Lower lobe of right lung (tissue), 2 donors: ENCODE results near the gene MRPL40. TPM values are rescaled to one million over a fixed set of nuclear protein-coding genes. Genes with fewer than 3 reads are reported as not detected.

ENCODE experiments used
- ATAC-seq, 2 donors: fragments of 200-7000 bp; cut with Tn5 transposase; one replicate each; pipeline ENCODE4 v1.9.1; 2020 to 2022; ENCODE audit warnings: mild to moderate bottlenecking in 2 of 2, moderate library complexity in 2 of 2
- DNase-seq: peaks from one replicate; pipeline ENCODE4 v3.0.0-alpha.2; 2020
- H3K27ac ChIP-seq: fragments of 200-600 bp; one replicate; pipeline ENCODE4 v1.8.0; 2022
- H3K27me3 ChIP-seq: fragments of 200-600 bp; one replicate; pipeline ENCODE4 v1.8.0; 2022; ENCODE audit warnings: low read depth
- H3K36me3 ChIP-seq: fragments of 200-600 bp; one replicate; pipeline ENCODE4 v1.8.0; 2022; ENCODE audit warnings: mild to moderate bottlenecking
- H3K4me1 ChIP-seq: fragments of 200-600 bp; one replicate; pipeline ENCODE4 v1.8.0; 2022
- H3K4me3 ChIP-seq: fragments of 200-600 bp; one replicate; pipeline ENCODE4 v1.8.0; 2022; ENCODE audit warnings: mild to moderate bottlenecking
- H3K9me3 ChIP-seq: fragments of 200-600 bp; one replicate; pipeline ENCODE4 v1.8.0; 2022
- CTCF ChIP-seq: fragments of 200-600 bp; IDR thresholded peaks from one replicate; pipeline ENCODE4 v1.8.0; 2022; ENCODE audit warnings: antibody characterized with exemption, mild to moderate bottlenecking
- intact Hi-C: fragments of 100-400 bp; cut with DNase I; formaldehyde crosslinking; loops from one replicate; pipeline ENCODE4 v1.11.0; 2022
- total RNA-seq: library from RNA; stranded (reverse); fragmentation: NEBNext Ultra II Directional; extraction: Animal tissue kit (Norgen Biotek cat#: 25700); gene quantifications from one replicate; pipeline ENCODE4 v1.2.1, GENCODE V29; 2021
- donor health status: DM: no; HTN: yes; CAD: no; lungs with severe emphysema.

The MRPL40 gene
- total RNA-seq, 1 donor from 2014 or later = 23.2 TPM

DNA sequence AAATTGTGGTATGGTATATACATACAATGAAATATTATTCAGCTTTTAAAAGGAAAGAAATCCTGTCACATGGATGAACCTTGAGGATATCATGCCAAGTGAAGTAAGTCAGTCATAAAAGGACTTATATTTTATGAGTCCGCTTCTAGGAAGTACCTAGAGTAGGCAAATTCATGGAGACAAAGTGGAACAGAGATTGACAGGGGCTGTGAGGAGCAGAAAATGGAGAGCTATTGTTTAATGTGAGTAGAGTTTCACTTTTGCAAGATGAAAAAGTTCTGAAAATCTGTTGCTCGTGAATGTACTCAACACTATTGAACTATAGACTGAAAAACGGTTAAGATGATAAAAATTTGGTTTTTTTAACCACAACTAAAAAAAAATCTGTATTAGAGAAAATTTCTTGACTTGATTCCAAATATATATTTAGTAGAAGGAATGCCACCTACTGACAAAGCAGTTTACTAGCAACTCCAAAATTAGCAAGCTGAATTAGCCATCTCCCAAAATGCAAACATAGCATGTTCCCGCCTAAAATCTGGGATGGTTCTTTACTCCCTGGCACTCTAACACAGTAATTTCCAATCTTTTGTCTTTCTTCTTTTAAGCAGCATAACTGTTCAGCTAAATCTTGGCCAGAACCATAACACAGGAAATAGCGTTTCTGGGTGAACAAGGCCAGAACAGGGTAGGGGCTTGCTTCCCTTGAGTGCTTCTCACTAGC lies 45.1 kb downstream of the MRPL40 start:
- Histone ChIP-seq H3K27me3 (no peaks in the 10 kb centered on the region), H3K36me3 (peaks cover 31% of the 10 kb centered on the region), H3K9me3 (no peaks in the 10 kb centered on the region), H3K27ac (peak overlapping the region; percentile 99), H3K4me3 (peak overlapping the region; percentile 98), H3K4me1 (peaks cover 28% of the 10 kb centered on the region)
- intact Hi-C loops = no loop called here
- TF ChIP-seq CTCF = peak; percentile 17
- ATAC-seq (no peak), DNase-seq (no peak)

GRCh38 chr22:19478045-19478900 lies 45.9 kb downstream of the MRPL40 start:
- DNase-seq (no peak), ATAC-seq (no peak)
- H3K9me3 ChIP-seq = no peaks in the 10 kb centered on the region
- no peak for TF ChIP-seq CTCF
- peak overlapping the region; percentile 98 for H3K4me3 ChIP-seq
- no peaks in the 10 kb centered on the region for H3K27me3 ChIP-seq
- peaks cover 28% of the 10 kb centered on the region for H3K4me1 ChIP-seq
- intact Hi-C loops = no loop called here
- peak overlapping the region; percentile 99 for H3K27ac ChIP-seq
- H3K36me3 ChIP-seq = peaks cover 23% of the 10 kb centered on the region

DNA sequence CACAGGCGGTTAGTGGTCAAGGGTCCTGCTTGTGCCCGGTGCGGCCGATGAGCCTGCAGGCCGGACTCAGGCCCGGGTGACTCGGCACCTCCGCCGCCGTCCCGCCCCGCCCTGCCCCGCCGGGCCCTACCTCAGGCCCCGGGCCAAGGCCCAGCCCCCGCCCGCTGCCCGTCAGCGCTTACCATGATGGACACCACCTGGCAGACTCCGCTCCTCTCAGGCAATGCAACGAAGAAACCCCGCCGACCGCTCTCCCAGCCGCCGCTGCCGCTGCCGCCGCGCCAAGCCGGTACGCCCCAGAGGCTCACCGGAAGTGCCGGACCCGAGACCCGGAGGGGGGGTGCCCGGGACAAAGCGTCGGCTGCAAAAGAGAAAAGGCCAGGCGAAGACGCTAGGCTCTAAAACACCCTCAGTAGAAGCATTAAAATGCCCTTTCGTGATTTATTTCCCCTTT lies 46.6 kb downstream of the MRPL40 start, which contains the start of gene UFD1:
TSS of gene UFD1 (minus strand) at position 293 of the 454 bp plus-strand sequence. CDS start at position 185, 108 bp downstream.
- peaks cover 17% of the 10 kb centered on the region for H3K36me3 ChIP-seq
- DNase-seq = peak; percentile 88
- H3K4me3 ChIP-seq = peak within 1 kb of the TSS; percentile 98
- ATAC-seq = peak; percentile 85 to 89
- intact Hi-C loops = no loop called here
- H3K27ac ChIP-seq = peak within 1 kb of the TSS; percentile 99
- H3K27me3 ChIP-seq = no peaks in the 10 kb centered on the region
- no peaks in the 10 kb centered on the region for H3K9me3 ChIP-seq
- peaks cover 28% of the 10 kb centered on the region for H3K4me1 ChIP-seq
- TF ChIP-seq CTCF = no peak

DNA sequence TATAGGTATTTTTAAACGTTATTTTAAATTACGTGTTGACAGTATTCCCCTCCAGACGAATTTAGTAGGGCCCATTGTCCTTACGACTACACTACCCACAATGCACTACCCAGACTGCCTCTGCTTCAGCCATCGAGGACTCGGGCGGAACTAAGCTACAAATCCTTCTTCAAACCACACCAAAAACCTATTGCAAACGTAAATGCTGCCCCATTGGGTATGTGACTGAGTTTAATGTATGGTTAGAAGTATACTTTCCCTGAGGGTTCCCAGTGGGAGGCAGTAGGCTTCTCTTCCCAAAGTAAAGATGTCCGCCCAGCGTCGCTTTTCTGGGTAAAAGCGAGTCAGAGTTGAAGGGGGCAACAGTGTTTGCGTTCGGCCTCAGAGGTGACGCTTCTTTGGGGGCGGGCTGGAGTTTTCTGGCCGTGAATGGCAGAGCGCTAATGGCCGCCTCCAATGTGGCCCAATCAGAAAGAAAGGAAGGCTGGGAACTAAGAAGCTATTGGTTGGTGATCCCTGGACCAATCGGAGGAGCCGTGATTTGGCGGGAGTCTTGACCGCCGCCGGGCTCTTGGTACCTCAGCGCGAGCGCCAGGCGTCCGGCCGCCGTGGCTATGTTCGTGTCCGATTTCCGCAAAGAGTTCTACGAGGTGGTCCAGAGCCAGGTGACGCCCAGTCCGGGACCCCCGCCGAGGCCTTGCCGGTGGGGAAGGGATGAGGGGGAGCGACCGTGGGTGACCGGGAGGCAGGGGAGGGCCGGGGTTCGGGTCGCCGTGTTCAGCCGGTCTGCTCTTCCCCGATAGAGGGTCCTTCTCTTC lies 47.2 kb downstream of the MRPL40 start, which contains the start of gene CDC45:
TSS of gene CDC45 (plus strand) at position 566 of the 818 bp plus-strand sequence. CDS start at position 615, 49 bp downstream.
- TF ChIP-seq CTCF = no peak
- Histone ChIP-seq H3K36me3 (peaks cover 10% of the 10 kb centered on the region), H3K4me1 (peaks cover 28% of the 10 kb centered on the region), H3K27ac (peak within 1 kb of the TSS; percentile 99), H3K4me3 (peak within 1 kb of the TSS; percentile 98), H3K27me3 (no peaks in the 10 kb centered on the region), H3K9me3 (no peaks in the 10 kb centered on the region)
- ATAC-seq (peak; percentile 97), DNase-seq (peak; percentile 97)
- intact Hi-C loops = no loop called here

DNA sequence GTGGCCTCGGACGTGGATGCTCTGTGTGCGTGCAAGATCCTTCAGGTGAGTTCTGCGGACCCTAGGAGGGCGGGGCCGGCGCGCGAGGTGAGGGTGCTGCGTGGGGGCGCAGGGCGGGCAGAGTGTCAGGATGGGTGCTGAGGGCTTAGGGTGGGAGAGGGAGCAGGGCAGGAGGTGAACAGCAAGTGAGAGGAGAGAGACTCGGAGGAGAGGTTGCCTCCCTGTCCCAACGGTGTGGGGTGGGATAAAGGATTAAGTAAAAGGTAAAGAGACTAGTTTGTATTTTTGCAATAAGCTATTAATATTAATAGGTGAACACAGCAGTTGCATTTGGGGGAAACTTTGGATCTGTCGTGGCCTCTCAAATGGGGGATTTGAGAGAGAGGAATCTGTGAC lies 47.8 kb downstream of the MRPL40 start:
- no peak overlapping the region for H3K27ac ChIP-seq
- H3K9me3 ChIP-seq = no peaks in the 10 kb centered on the region
- ATAC-seq = peak in 1 of 2 donors; percentile 0

More for the DNA sequence above, 47.8 kb downstream of the MRPL40 start:
- intact Hi-C loops = no loop called here
- no peak for TF ChIP-seq CTCF
- peaks cover 28% of the 10 kb centered on the region for H3K4me1 ChIP-seq
- no peaks in the 10 kb centered on the region for H3K27me3 ChIP-seq
- peaks cover 4% of the 10 kb centered on the region for H3K36me3 ChIP-seq
- DNase-seq = no peak
- H3K4me3 ChIP-seq = peak overlapping the region; percentile 98
